Esophagus squamous epithelium (tissue), 4 donors: Measurements from ENCODE around the gene RBM6.

Experiments used
- POLR2A ChIP-seq, 4 donors: fragments of 450-650 bp; IDR thresholded peaks; one replicate each; pipeline ENCODE4 v1.6.1; 2017; ENCODE audit warnings: antibody characterized with exemption in 4 of 4, mild to moderate bottlenecking in 4 of 4, moderate library complexity in 3 of 4
- TF ChIP-seq, protein P1 (sequence below), 6 experiments: fragments of 450-650 bp in 4 of 6; fragments of 200-600 bp in 2 of 6; sonication (generic) in 2 of 6; IDR thresholded peaks; one replicate each; pipeline ENCODE4 v1.5.1; 2016 to 2019; ENCODE audit warnings: antibody characterized with exemption in 6 of 6, mild to moderate bottlenecking in 4 of 6, moderate library complexity in 4 of 6

DNA sequence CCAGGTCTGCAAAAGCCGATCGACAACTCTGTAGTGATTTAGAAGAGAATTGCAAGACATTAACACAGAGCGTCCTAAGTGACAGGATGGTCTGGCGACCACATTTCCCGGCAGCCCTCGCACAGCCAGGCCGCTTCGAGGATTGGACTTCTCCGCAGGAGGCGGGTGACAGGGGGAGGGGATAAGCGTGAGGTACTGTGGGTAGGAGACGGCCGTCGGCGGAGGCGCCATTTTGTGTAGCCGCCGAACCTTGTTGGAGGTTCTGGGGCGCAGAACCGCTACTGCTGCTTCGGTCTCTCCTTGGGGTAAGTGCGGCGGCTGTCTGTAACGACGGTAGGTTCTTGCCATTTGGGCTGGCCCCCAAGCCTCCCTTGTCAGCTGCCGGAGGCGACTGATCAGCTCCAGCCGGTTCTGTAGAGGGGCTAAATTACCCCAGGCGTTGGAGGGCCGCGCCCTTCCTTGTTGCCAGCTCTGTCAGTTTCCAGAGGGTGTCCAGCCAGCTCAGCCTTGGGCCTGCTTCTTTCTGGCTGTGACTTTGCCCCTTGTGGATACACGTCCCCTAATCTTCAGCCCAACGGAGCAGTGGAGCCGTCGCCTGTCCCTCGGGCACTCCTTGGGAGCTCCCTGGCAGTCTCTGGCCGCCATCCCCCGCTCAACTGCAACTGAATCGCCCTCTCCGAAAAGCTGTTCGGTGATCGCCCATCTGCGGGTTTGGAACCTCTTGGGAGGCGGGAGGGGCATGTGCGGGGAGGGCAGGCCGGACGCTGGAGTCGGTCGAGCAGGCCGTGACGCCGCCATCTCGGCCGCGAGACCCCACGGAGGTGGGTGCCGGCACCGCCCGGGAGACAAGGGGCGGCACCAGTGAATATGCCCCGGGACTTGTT lies 149.0 kb downstream of the RBM6 start, which contains the start of gene RBM5:
- TF ChIP-seq, protein P1, sequence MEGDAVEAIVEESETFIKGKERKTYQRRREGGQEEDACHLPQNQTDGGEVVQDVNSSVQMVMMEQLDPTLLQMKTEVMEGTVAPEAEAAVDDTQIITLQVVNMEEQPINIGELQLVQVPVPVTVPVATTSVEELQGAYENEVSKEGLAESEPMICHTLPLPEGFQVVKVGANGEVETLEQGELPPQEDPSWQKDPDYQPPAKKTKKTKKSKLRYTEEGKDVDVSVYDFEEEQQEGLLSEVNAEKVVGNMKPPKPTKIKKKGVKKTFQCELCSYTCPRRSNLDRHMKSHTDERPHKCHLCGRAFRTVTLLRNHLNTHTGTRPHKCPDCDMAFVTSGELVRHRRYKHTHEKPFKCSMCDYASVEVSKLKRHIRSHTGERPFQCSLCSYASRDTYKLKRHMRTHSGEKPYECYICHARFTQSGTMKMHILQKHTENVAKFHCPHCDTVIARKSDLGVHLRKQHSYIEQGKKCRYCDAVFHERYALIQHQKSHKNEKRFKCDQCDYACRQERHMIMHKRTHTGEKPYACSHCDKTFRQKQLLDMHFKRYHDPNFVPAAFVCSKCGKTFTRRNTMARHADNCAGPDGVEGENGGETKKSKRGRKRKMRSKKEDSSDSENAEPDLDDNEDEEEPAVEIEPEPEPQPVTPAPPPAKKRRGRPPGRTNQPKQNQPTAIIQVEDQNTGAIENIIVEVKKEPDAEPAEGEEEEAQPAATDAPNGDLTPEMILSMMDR (IDR thresholded peaks at IDR 0.05), result peak in 1 of 6 experiments; percentile 51
- TF ChIP-seq POLR2A (IDR thresholded peaks at IDR 0.05), result peak in 3 of 4 donors; percentile 21 to 64 (median 37)
